Left forelimb (tissue), 1 donor: ENCODE data around the gene ARHGAP22.
"Not testable (repeated sequence)": the region's sequence is repeated elsewhere in the genome, so short reads cannot be mapped to it uniquely, and the experiment has no call there.

Experiments
- DNase-seq: peaks from one replicate; pipeline ENCODE4 v3.0.0-alpha.2; 2018; ENCODE audit warnings: low spot score

Gene ARHGAP22

DNA sequence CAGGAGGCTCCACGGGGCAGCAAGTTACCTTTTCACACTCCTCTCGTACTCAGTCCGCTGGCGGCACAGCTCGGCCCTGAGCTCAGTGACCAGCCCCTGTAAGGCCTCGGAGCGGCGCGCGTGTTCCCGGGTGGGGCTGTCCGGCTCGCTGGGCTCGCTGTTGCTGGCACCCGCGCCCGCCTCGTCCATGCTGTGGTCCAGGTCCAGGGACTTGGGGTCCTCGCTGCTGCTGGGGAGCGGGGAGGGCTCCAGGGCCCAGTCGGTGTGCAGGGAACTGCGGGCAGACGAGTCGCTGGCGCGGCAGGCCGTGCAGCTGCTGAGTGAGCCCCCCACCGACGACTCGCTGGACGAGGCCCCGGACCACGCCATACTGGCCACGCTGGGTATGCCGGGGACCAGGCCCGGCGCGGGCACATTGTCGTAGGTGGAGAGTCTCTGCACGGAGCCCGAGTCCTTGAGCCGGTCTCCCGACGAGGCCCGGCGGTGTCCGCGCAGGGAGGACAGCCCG is 154.6 kb downstream of the ARHGAP22 start:
- DNase-seq, result peak; percentile 60

DNA sequence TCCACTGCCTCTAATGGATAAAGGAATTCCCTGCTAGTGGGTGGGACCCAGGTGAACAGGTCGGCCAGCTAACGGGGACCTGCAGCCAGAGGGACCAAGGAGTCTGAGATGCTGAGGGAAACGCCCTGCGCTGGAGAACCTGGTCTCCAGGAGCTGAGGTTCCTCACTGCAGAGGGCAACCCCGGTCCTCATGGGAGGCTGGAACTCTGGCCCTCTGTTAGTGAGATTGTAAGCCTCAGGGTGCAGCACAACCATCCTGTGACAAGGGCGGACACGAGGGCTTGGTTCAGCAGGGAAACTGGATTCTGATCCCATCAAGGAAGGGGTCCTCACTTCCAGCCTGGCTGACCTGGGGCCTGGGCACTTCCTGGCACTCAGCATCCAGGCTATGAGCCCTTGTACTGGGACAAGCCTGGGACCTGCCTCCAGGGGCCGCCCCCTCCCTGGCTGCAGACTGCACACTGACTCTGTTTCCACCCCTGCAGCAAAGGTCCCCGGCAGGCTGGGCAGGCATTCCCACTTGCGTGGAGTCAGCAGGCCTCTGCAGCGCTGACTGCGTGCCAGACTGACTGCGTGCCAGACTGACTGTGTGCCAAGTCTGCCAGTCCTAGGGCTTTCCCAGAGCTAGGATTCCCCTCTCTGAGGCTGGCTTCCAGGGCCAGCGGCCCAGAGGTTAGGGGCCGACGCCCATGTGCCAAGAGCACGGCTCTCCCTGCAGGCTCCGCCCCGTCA is 155.2 kb downstream of the ARHGAP22 start:
- peak; percentile 53 for DNase-seq

DNA sequence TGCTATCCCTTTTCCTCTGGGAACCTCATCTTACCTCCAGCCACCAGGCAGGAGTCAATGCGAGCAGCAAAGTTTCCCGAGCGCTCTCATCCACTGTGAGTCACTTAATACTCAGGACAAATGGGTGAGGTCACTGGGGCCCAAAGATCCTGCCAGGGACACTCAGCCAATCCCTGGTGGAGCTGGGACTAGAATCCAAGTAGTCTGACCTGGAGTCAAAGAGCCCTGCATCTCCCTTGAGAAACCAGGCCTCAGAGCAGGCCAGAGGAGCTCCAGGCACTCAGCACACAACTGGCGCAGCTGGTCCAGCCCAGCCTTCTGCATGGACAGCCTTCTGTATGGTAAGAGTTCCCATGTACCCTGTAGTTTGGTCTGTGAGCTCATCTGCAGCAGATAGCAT is 156.1 kb downstream of the ARHGAP22 start:
- DNase-seq, result no peak

DNA sequence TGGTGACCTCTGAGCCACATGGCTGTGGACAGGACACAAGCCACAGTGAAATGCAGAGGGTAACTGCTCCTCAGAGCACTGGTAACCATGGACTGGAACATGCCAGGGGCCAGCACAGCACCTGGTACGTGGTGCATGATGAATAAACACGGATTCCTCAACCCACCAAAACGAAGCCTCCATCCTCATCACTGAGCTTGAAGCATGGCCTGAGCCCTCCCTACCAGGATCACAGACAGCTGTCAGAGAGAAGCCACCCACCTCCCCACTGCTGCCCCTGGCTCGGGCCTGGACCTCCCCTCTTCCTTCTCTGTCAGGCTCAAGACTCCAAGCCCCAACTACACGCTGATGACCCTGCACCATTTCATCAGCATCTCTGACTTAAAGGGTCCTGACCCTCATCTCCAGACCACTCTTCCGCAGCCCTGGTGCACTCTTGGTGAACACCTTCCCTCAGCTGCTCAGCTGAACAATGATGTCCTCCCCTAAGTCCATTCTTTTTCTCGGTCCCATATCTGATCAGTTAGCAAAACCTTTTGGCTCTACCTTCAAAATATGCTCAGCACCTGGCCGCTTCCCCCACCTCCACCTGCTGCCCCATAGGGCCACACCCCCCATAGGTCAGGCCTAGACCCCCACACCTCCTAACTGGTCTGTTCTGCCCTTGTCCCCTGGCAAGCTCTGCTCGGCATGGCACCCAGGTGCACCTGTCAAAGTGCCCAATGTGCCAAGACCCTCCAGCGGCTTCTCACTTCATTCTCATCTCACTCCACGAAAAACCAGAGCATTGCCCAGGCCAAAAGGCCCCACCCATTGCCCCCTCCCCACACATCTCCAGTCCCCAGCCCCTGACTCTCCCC is 157.3 kb downstream of the ARHGAP22 start:
- peak; percentile 52 for DNase-seq

DNA sequence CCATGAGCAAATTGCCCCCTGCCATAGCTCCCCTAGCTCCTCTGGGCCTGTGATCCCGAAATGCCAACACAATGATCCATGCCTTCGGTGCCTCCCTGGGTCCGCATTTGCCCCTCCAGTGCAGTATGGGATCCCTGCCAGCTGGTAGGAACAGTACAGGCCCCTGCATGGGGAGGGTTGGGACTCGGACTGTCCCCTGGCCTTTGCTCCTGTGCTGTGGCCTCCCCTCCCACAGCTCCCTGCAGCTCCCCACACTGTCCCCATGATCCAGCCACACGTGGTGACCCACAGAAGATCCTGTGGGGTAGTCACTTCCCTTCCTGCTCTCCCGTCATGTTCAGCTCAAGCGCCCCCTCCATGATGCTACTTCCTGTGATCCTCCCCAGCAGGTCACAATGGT is 158.1 kb downstream of the ARHGAP22 start:
- no peak for DNase-seq

DNA sequence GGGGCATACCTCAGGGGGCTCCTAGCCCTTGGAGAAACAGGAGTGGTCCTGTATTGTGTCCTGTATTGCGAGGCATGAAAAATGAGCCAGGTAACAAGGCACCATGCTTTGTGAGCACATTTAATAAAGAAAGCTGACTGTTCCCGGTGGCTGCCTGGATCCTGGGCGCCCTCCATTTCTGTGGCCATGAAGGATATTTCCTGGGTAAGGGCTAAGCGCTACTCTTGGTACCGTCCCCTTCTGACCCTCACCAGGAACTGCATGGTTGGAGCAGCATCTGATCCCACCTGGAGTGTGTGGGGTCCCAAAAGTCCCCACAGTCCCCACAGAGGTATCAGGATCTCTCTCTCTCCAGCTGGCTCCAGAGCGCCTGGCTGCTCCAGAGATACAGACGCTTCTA is 158.9 kb downstream of the ARHGAP22 start:
- no peak for DNase-seq

DNA sequence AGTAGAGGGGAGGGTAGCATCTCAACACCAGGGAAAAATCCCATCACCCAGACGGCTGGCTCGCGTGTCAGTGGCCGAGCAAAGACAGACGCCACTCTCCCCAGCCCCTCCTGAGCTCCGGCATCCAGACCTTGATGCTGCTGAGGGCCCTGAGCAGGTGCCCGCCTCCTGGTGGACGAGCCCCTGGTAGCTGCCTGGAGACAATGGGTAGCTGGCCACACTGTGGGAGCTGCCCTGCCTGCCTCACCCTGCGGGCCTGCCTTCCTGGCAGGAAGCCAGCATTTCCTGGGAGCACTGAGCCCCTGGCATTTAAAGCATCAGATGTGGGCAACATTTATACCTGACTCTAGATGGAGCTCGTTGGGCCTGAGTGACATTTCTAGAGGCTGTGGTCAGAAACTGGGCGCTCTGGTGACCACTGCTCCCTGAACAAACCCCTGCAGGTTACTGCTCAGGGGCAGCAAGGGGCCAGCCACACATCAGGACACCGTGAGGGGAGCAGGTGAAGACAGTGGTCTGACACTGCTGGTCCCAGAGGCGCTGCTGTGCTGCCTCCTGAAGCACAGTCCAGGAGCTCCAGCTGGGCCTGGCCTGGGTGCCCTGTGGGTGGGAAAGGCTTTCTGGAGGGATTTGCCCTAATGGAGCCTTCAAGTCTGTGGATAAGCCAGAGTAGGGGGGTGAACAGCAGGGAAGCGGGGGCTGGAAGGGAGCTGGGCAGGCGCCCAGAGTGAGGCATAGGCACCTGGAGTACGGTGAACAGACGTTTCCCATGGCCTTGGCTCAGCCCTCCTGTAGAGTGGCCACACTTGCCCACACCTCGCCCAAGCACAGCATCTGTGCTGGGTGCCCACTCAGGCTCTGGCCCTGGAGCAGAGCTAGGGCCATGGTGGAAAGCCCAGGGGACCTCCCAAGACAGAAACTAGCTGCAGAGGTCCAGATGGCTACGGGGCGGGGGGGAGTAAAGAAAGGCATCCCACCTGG is 159.7 kb downstream of the ARHGAP22 start:
- DNase-seq, result peak; percentile 53

DNA sequence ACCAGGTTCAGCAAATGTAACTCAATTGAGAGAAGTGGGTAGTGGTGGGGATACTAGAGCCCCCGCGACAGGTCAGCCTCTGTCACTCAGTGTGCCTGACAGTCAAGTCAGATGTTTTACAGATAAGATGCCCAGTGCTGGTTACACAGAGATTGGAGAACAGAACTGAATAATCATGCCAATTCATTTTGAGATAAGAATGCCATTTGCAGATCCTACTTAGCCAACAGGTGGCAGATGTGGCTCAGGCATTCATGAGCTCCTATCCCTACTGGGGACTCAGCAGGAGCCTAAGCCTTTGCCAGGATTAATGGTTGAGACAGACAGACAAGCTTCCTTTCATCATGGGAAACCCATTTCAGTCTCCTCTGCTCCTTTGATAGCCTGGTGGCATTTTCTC is 160.6 kb downstream of the ARHGAP22 start:
- DNase-seq, result no peak

DNA sequence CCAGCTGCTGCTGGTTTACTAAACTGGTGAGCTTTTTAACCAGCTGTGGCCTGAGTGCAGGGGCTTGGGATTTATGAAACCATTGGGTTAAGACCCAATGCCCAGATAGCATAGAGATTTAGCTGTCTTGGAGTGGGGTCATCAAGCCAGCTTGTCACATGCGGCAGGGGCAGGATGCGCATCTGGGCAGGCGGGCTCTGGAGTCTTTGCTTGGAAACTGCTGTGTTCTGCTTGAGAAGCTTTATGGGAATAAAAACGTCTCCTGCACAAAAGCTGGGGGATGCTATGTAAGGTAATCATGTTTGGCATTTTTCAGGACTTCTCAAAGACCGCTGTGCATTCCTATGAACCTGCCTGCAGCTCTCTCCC is 162.1 kb downstream of the ARHGAP22 start:
- DNase-seq, result no peak

DNA sequence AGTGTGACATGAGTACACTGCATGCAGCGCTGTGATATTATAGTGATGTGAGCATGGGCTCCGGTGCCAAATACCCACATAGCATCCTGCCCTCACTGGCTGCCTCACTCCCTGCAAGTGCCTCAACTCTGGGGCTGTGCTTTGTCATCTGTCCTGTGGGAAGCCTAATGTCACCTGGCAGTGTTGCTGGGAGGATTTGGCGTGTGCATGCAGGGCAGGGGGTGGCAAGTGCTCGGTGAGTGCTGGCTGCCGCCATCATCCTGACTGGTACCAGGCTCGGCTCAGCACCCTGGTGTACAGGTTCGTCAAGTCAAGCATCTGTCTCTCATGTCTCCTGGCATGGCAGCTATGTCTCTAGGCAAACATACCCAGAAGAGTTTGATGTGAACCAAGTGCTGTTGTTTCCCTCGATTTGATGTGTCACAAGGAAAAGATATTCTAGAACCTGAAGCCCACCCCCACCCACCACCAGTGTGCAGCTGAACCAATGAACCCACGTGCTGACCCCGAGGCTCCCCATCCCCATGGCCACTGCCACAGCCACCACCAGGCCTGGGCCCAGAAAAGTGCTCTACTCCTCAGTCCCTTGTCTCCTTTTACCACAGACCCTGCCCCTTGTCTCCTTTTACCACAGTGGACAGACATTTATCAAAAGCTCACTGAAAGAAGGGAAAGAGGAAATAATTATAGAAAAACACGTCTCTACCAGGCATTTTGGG is 162.6 kb downstream of the ARHGAP22 start:
- DNase-seq, result peak; percentile 46

DNA sequence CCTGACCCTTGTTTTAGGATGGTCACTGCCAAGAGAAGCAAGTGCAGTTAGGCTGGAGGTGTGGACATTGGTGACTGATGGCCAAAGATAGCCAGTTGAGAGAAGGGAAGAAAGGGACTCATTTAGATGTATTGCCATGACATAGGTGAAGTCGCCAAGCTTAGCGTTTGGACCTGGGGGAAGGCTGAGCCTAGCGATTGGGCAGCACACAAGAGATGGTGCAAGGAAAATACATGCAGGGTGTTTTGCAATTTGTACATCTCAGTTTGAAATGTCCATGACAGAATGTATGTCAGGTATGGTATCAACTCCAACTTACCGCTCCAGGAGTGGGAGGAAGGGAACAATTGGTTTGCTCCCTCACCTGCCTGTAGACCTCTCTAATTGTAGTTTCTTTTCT is 164.1 kb downstream of the ARHGAP22 start:
- no peak for DNase-seq

DNA sequence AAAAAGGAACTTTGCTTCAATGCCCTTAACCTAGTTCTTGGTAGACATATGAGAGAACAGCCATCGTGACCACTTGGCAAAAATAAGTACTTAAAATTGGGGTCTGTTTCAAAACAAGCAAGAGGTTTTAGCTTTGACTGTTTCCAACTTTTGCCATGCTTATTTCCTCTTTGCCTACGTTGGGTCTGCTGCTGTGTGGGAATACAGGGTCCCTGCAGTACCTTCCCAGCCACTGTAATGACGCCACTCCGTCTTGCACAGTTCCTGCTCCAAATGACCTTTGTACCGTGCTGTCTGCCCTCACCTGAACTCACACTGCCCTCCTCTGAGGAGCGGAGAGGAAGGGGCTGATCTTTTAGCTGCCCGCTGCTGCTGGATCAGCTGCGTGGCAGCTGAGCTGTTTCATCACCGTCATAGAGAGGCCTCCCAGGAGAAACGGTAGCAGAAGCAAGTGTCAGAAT is 165.3 kb downstream of the ARHGAP22 start:
- no peak for DNase-seq

DNA sequence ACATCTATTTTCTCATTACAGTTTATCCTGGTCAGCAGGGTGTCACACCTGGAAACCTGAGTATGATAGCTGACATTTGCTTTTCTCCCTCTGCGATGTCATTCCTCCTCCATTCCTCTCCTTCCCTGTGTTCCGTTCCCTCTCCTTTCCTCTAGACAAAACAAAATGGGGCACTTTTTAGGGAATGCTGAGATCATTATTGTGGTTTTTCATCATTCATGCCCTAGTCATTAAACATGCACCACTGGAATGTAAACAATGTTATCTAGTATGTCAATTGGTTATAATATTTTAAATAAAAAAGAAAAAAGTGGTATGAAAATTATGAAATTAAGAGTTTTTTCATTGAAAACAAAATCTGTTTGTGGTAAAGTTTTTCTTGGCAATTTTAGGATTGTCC is 165.8 kb downstream of the ARHGAP22 start:
- no peak for DNase-seq

DNA sequence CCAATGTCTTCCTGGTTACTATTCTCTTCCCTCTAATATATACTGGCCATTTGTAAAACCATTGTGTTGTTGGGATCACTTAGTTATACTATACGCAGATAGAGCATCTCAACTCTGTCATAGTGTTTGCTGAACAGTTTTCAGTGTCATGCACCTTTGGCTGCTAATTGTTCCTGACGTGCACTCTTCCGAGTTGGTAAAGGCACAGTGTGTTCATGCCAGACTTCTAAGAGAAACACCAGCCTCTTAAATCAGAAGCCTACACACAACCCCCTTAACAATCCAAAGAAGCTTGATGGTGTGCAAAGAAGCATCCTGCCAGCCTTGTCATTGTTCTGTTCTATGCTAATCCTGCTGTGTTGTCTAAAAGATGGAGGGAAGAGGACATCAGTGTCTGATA is 167.3 kb downstream of the ARHGAP22 start:
- DNase-seq, result no peak

DNA sequence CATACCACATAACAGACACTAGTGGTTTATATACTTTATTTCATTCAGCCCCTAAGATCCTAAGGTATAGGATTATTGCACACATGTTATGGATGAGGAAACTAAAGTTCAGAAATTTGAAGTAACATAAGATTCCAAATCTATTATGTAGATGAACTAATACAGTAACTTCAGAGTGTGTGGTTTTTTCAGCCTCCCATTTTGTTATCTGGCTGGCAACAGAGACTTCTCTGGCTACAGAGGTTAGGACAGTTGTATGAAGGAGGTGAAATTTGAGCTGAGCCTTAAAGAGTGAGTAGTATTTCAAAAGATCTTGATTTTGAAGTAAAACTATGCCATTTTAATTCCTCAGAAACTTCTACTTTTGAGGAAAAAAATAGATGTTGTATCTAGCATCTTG is 173.0 kb downstream of the ARHGAP22 start:
- no peak for DNase-seq

DNA sequence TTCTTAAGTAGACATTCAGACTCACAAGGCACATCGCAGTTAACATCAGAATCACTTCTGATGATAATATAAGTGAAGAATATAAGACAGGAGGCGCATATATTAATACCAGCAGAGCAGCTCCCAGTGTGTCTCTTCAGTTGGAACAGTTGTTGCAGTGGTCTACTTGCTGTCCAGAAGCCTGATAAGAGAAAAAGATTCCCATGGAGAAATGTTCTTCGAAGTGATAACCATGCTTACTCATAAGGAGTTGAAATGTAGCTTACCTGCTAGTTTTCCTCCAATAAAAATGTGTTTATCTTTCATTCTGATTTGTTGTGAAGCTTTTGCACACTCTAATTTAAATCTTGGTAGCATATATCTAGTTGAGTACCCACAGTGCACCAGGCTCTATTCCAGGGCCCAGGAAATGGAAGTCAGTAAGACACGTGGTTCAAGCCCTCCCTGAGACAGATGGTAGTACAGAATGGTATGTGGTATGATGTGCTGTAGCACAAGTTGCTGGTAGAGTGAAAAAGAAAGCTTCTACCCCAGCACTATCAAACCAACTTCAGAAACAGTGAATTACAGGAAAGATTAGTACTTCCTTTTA is 174.4 kb downstream of the ARHGAP22 start:
- no peak for DNase-seq

DNA sequence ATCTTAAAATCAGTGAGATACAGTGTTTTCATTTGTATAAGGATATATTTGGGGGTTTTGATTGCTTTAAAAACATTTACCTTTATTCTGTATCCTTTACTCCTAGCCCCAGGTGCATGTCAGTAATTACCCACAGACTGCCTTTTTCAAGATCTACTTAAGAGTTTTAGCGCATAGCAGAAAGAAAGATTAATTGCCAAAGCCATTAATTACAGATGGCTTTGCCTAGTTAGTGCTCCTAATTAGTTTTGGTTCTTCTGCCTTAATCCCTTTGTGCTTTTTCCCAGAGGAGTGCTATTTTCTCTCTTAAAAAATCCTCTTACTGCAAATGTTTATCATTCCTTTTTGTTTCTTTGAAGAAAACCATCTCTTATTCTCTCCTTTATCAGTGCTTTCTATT is 175.6 kb downstream of the ARHGAP22 start:
- no peak for DNase-seq

DNA sequence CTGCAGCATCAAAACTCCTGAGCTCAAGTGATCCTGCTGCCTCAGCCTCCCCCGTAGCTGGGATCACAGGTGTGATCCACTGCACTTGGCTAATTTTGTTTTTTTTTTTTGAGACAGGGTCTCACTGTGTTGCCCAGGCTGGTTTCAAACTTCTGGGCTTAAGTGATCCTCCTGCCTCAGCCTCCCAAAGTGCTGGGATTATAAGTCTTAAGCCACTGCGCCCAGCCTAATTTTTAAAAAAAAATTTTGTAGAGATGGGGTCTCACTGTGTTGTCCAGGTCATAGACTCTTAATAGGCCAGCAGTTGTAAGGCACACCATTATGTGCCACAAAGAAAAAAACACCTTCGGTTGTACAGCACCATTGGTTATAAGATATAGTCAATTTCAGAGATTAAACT is 176.0 kb downstream of the ARHGAP22 start:
- DNase-seq, result no peak

DNA sequence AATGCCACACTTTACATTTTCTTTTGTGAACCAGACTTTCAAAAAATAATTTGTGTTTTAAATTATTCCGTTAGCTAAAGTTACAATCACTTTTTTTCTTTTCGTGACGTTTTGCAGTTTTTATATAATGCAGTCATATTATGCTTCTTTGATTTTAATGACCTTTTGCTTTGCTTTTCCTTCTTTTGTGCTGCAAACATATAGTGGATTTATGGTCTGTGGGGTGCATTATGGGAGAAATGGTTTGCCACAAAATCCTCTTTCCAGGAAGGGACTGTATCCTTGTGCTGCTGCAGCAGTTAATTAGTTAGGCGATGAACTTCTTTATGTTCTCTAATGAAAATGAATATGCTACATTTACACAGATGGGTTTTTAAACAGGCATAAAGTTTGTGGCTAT is 181.0 kb downstream of the ARHGAP22 start:
- DNase-seq, result no peak

DNA sequence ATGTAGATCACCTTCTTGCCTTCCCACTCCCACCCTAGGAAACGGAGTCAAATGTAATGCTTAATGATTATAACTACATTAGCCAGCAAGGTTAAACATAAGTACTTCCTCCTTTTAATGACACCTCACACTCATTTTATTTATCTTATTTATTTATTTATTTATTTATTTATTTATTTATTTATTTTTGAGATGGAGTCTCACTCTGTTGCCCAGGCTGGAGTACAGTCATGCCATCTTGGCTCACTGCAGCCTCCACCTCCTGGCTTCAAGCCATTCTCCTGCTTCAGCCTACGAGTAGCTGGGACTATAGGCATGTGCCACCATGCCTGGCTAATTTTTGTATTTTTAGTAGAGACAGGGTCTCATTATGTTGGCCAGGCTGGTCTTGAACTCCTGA is 183.0 kb downstream of the ARHGAP22 start:
- DNase-seq, result not testable (repeated sequence)

DNA sequence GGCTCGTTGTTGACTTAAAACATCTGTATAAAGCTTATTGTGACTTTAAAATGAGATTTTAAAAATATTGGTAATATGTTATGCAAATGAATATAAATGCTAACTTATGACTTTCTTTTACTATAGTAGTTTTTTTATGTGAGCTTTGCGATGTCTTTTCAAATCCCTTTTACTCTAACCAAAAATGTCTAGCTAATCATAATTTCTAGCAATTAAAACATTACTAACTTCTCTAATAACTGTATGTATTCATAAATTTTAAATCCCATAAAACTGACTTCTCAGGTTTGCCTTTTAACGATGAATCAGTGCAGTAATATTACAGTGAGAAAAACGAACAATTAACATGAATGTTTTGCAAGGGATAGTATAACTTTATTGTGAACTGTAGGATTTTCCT is 185.2 kb downstream of the ARHGAP22 start:
- DNase-seq, result no peak
